H1 (cell line): Measurements from ENCODE around the gene CNRIP1. TPM values are rescaled to one million over a fixed set of nuclear protein-coding genes. Genes with fewer than 3 reads are reported as not detected.

ENCODE experiments used
- ATF3 ChIP-seq: IDR thresholded peaks from 2 replicates; pipeline ENCODE4 v1.6.1; 2011; ENCODE audit warnings: low read depth, mild to moderate bottlenecking, low read length; ENCODE audit not compliant: insufficient read depth
- EP300 ChIP-seq, 2 experiments: IDR thresholded peaks; 1 replicate in 1 of 2; 2 replicates in 1 of 2; pipeline ENCODE4 v1.6.1; 2011 to 2012; ENCODE audit warnings: low read depth in 2 of 2, low read length in 2 of 2, mild to moderate bottlenecking in 2 of 2, borderline replicate concordance in 1 of 2, inconsistent platforms in 1 of 2, moderate library complexity in 1 of 2
- GABPA ChIP-seq: IDR thresholded peaks from 2 replicates; pipeline ENCODE4 v1.6.1; 2011; ENCODE audit warnings: mild to moderate bottlenecking, low read length, moderate library complexity, borderline replicate concordance; ENCODE audit not compliant: insufficient read depth
- TAF1 ChIP-seq: IDR thresholded peaks from 2 replicates; pipeline ENCODE4 v1.6.1; 2011; ENCODE audit warnings: mild to moderate bottlenecking, low read depth, low read length
- polyA plus RNA-seq, 7 experiments: library from polyadenylated mRNA; depleted of rRNA in 3 of 7; stranded (reverse) in 5 of 7; unstranded in 2 of 7; fragments of >200 nt in 5 of 7; fragments of 200-250 nt in 2 of 7; gene quantifications; 1 replicate in 5 of 7; 2 replicates in 1 of 7; 4 replicates in 1 of 7; pipeline versions ENCODE4 v1.2.1 to v1.2.3, GENCODE V29; 2011 to 2013; ENCODE audit warnings: missing spikeins in 2 of 7, mixed read lengths in 2 of 7
- total RNA-seq: library from RNA; stranded (reverse); fragmentation: NEBNext Ultra II Directional; extraction: Animal tissue kit (Norgen Biotek cat#: 25700); gene quantifications from 2 replicates; pipeline ENCODE4 v1.2.1, GENCODE V29; 2021
- TF ChIP-seq, protein P1 (sequence below): IDR thresholded peaks from 2 replicates; pipeline ENCODE4 v1.6.1; 2012; ENCODE audit warnings: low read length, inconsistent platforms

CNRIP1 gene
- total and polyA plus RNA-seq, 2 of the 8 experiments (the other 6 are each of a cell fraction or from before 2014, with no cell fraction given): 4.6 to 7.0 TPM

- TF ChIP-seq EP300 (IDR thresholded peaks at IDR 0.05; ENCODE audit: borderline replicate concordance in 1 of 2, low read depth in 2 of 2, low read length in 2 of 2): no peak
- TF ChIP-seq TAF1: no peak
- no peak for TF ChIP-seq ATF3
- TF ChIP-seq, protein P1, sequence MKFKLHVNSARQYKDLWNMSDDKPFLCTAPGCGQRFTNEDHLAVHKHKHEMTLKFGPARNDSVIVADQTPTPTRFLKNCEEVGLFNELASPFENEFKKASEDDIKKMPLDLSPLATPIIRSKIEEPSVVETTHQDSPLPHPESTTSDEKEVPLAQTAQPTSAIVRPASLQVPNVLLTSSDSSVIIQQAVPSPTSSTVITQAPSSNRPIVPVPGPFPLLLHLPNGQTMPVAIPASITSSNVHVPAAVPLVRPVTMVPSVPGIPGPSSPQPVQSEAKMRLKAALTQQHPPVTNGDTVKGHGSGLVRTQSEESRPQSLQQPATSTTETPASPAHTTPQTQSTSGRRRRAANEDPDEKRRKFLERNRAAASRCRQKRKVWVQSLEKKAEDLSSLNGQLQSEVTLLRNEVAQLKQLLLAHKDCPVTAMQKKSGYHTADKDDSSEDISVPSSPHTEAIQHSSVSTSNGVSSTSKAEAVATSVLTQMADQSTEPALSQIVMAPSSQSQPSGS: no peak
- TF ChIP-seq GABPA: no peak
Observed at GRCh38 chr2:68356599-68357239, 37.0 kb upstream of the CNRIP1 start (continued).
